Endodermal cell (in vitro differentiated cells): ENCODE results near the gene PTOV1. TPM values are rescaled to one million over a fixed set of nuclear protein-coding genes. Genes with fewer than 3 reads are reported as not detected.

ENCODE experiments used
- DNase-seq: peaks from one replicate; pipeline ENCODE4 v3.0.0-alpha.2; 2017
- H3K27ac ChIP-seq: 2 replicates; pipeline ENCODE4 v1.5.1; 2013; ENCODE audit warnings: mild to moderate bottlenecking, low read depth, low read length, moderate library complexity
- H3K27me3 ChIP-seq: 2 replicates; pipeline ENCODE4 v1.6.1; 2013; ENCODE audit warnings: mild to moderate bottlenecking, low read length, moderate library complexity; ENCODE audit not compliant: insufficient read depth, control insufficient read depth, poor library complexity, severe bottlenecking
- H3K36me3 ChIP-seq: 2 replicates; pipeline ENCODE4 v1.7.0; 2013; ENCODE audit warnings: mild to moderate bottlenecking, low read length, moderate library complexity; ENCODE audit not compliant: control insufficient read depth, insufficient read depth
- H3K4me1 ChIP-seq: one replicate; pipeline ENCODE4 v1.7.0; 2013; ENCODE audit warnings: low read length; ENCODE audit not compliant: control insufficient read depth, insufficient read depth
- H3K4me3 ChIP-seq: 2 replicates; pipeline ENCODE4 v1.5.1; 2013; ENCODE audit warnings: mild to moderate bottlenecking, low read length, moderate library complexity
- H3K9ac ChIP-seq: 2 replicates; pipeline ENCODE4 v1.6.1; 2013; ENCODE audit warnings: mild to moderate bottlenecking, low read length, moderate library complexity; ENCODE audit not compliant: poor library complexity, severe bottlenecking; ENCODE audit errors: extremely low read depth
- H3K9me3 ChIP-seq: 2 replicates; pipeline ENCODE4 v1.6.1; 2013; ENCODE audit warnings: mild to moderate bottlenecking, low read length, moderate library complexity; ENCODE audit not compliant: control insufficient read depth
- H3K27ac Mint-ChIP-seq: 2 replicates; pipeline ENCODE4 v1.8.0; 2020; ENCODE audit warnings: mixed read lengths
- H3K27me3 Mint-ChIP-seq: 2 replicates; pipeline ENCODE4 v1.8.0; 2021; ENCODE audit warnings: mild to moderate bottlenecking, mixed read lengths; ENCODE audit not compliant: insufficient read depth
- H3K36me3 Mint-ChIP-seq: 2 replicates; pipeline ENCODE4 v1.8.0; 2020; ENCODE audit warnings: low read depth, mixed read lengths
- H3K4me1 Mint-ChIP-seq: 2 replicates; pipeline ENCODE4 v1.8.0; 2020; ENCODE audit warnings: mixed read lengths
- H3K4me3 Mint-ChIP-seq: 2 replicates; pipeline ENCODE4 v1.8.0; 2020; ENCODE audit warnings: mild to moderate bottlenecking, moderate library complexity, mixed read lengths
- H3K9me3 Mint-ChIP-seq: 2 replicates; pipeline ENCODE4 v1.8.0; 2020; ENCODE audit warnings: mild to moderate bottlenecking, mixed read lengths
- WGBS, 2 experiments: methylation state at CpG; one replicate each; pipeline versions ENCODE4 v1.1.5 to v1.1.7; 2013; ENCODE audit warnings: missing lambda C conversion rate in 2 of 2, mixed read lengths in 1 of 2; ENCODE audit not compliant: insufficient coverage in 1 of 2, insufficient read length in 1 of 2; 5-methylcytosine and 5-hydroxymethylcytosine counted together
- total RNA-seq, 2 donors: library from RNA; stranded (reverse); fragmentation: NEBNext Ultra II Directional in 1 of 2; extraction: Animal tissue kit (Norgen Biotek cat#: 25700) in 1 of 2; gene quantifications; 2 replicates in 1 of 2; 3 replicates in 1 of 2; pipeline ENCODE4 v1.2.1, GENCODE V29; 2021
- TF ChIP-seq, protein P1 (sequence below): fragments of 200-600 bp; sonication (generic); conservative IDR thresholded peaks from 2 replicates; pipeline ENCODE4 v1.5.0; 2021; ENCODE audit warnings: antibody characterized with exemption, mild to moderate bottlenecking

The PTOV1 gene
- total RNA-seq, 2 donors from 2014 or later = 279 to 287 TPM

DNA sequence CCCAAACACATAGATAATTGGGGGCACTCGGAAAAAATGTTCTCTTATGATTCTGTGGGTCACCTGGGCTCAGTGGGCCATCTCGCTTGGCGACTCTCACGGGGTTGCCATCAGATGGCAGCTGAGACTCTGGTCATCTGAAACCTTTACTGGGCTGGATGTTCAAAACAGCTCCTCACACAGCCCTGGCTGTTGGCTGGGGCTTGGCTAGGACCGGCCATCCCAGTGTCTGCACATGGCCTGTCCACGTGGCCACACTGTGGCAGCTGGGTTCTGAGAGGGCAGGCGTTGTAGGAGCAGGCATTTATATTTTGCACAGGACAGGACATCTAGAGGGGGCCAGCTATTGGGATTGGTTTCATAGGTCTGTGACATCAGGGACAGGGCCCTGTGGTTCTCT is 17.4 kb upstream of the PTOV1 start:
- DNase-seq = no peak
- Histone ChIP-seq H3K4me1 (no peaks in the 10 kb centered on the region), H3K4me3 (no peak overlapping the region), H3K36me3 (peaks cover 34% of the 10 kb centered on the region), H3K27ac (no peak overlapping the region), H3K27me3 (no peaks in the 10 kb centered on the region), H3K9ac (no peak overlapping the region), H3K9me3 (no peaks in the 10 kb centered on the region)
- Mint-ChIP-seq H3K4me3 (no peak overlapping the region), H3K4me1 (no peaks in the 10 kb centered on the region), H3K27ac (no peak overlapping the region), H3K9me3 (no peaks in the 10 kb centered on the region), H3K27me3 (no peaks in the 10 kb centered on the region), H3K36me3 (peaks cover 44% of the 10 kb centered on the region)
- 95 to 98% methylated on average over 5 to 7 of the region's 7 CpGs for WGBS, 2 experiments
- TF ChIP-seq, protein P1, sequence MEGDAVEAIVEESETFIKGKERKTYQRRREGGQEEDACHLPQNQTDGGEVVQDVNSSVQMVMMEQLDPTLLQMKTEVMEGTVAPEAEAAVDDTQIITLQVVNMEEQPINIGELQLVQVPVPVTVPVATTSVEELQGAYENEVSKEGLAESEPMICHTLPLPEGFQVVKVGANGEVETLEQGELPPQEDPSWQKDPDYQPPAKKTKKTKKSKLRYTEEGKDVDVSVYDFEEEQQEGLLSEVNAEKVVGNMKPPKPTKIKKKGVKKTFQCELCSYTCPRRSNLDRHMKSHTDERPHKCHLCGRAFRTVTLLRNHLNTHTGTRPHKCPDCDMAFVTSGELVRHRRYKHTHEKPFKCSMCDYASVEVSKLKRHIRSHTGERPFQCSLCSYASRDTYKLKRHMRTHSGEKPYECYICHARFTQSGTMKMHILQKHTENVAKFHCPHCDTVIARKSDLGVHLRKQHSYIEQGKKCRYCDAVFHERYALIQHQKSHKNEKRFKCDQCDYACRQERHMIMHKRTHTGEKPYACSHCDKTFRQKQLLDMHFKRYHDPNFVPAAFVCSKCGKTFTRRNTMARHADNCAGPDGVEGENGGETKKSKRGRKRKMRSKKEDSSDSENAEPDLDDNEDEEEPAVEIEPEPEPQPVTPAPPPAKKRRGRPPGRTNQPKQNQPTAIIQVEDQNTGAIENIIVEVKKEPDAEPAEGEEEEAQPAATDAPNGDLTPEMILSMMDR = no peak

DNA sequence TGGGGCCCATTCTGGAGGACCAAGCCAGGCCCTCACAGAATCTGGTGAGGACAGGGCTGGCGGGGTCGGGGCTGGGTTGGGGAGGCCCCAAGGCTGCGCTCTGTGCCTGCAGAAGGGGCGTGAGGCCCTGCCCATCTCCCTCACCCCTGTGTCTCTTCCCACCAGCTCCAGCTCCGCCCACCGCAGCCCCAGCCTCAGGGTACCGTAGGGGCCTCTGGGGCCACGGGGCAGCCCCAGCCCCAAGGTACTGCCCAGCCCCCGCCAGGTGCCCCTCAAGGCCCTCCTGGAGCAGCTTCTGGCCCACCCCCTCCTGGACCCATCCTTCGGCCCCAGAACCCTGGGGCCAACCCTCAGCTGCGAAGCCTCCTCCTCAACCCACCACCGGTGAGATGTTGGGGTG is 15.4 kb upstream of the PTOV1 start:
- Histone ChIP-seq H3K36me3 (peaks cover 51% of the 10 kb centered on the region), H3K4me3 (no peak overlapping the region), H3K9me3 (no peaks in the 10 kb centered on the region), H3K4me1 (no peaks in the 10 kb centered on the region), H3K9ac (no peak overlapping the region), H3K27me3 (no peaks in the 10 kb centered on the region), H3K27ac (no peak overlapping the region)
- no peak overlapping the region for H3K4me3 Mint-ChIP-seq
- 95 to 100% methylated on average over 4 to 12 of the region's 12 CpGs for WGBS, 2 experiments
- H3K36me3 Mint-ChIP-seq = peaks cover 63% of the 10 kb centered on the region
- H3K9me3 Mint-ChIP-seq = no peaks in the 10 kb centered on the region
- no peaks in the 10 kb centered on the region for H3K27me3 Mint-ChIP-seq
- no peak for DNase-seq
- no peaks in the 10 kb centered on the region for H3K4me1 Mint-ChIP-seq
- no peak overlapping the region for H3K27ac Mint-ChIP-seq
- TF ChIP-seq, protein P1 = no peak

DNA sequence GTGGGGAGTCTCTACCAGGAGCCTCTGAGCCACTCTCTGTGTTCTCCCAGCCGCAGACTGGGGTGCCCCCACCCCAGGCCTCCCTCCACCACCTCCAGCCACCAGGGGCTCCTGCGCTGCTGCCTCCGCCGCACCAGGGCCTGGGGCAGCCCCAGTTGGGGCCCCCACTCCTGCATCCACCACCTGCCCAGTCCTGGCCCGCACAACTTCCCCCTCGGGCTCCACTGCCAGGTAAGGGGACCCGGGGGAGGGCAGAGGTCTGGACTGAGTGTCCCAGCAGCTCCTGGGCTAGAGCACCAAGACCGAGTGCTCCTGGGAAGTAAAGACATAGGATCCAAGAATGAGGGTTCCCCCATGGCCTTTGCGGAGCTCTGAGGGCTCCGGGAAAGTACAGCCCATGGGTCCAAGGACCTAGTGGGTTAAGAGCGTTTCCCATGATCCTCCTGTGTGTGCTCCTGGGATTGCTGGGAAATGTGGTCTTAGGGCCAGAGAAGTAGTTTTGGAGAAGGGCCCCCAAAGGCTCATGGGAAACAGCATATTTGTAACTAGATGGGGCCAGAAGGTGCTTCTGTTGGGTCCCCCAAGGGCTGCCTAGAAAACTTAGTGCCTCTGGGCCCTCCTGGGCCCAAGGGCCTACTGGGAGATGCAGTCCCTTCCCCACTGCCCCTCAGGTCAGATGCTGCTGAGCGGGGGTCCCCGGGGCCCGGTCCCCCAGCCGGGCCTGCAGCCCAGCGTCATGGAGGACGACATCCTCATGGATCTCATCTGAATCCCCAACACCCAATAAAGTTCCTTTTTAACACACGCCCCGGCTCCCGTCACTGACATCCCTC is 14.6 kb upstream of the PTOV1 start:
- Histone ChIP-seq H3K4me3 (no peak overlapping the region), H3K27me3 (no peaks in the 10 kb centered on the region), H3K27ac (no peak overlapping the region), H3K36me3 (peaks cover 43% of the 10 kb centered on the region), H3K9me3 (no peaks in the 10 kb centered on the region), H3K9ac (no peak overlapping the region), H3K4me1 (no peaks in the 10 kb centered on the region)
- Mint-ChIP-seq H3K9me3 (no peaks in the 10 kb centered on the region), H3K4me1 (no peaks in the 10 kb centered on the region), H3K27me3 (no peaks in the 10 kb centered on the region), H3K36me3 (peaks cover 67% of the 10 kb centered on the region), H3K27ac (no peak overlapping the region), H3K4me3 (no peak overlapping the region)
- TF ChIP-seq, protein P1 = no peak
- no peak for DNase-seq
- WGBS, 2 experiments = 97 to 99% methylated on average over 7 to 20 of the region's 20 CpGs
